CD8-positive, alpha-beta memory T cell (primary cell): ENCODE results near the gene PYDC1. TPM values are rescaled to one million over a fixed set of nuclear protein-coding genes. Genes with fewer than 3 reads are reported as not detected.
"Not testable (repeated sequence)": the region's sequence is repeated elsewhere in the genome, so short reads cannot be mapped to it uniquely, and the experiment has no call there.

Source experiments
- CTCF ChIA-PET: fragments of 350-600 bp; sonication (Branson Sonifier 250); formaldehyde crosslinking; loops from one replicate; lab custom pipeline; 2021; ENCODE audit warnings: antibody characterized with exemption; lab: Charles Lee
- POLR2A ChIA-PET: fragments of 350-600 bp; sonication (Branson Sonifier 250); formaldehyde crosslinking; loops from one replicate; lab custom pipeline; 2021; ENCODE audit warnings: antibody characterized with exemption; lab: Charles Lee
- DNase-seq, 5 donors: peaks; one replicate each; pipeline versions ENCODE4 v3.0.0 to v3.0.0-alpha.2; 2020 to 2022; ENCODE audit warnings: mixed read lengths in 1 of 5
- H3K27ac ChIP-seq: one replicate; pipeline ENCODE4 v1.7.0; 2013; ENCODE audit warnings: low read depth, mild to moderate bottlenecking, low read length, moderate library complexity
- H3K27me3 ChIP-seq: 2 replicates; pipeline ENCODE4 v1.7.0; 2013; ENCODE audit warnings: low read length, mild to moderate bottlenecking; ENCODE audit not compliant: insufficient read depth, poor library complexity, severe bottlenecking
- H3K36me3 ChIP-seq: 2 replicates; pipeline ENCODE4 v1.7.0; 2013; ENCODE audit warnings: mild to moderate bottlenecking, low read length, moderate library complexity; ENCODE audit not compliant: insufficient read depth
- H3K4me1 ChIP-seq: 2 replicates; pipeline ENCODE4 v1.7.0; 2013; ENCODE audit warnings: mild to moderate bottlenecking, low read length, moderate library complexity; ENCODE audit not compliant: insufficient read depth
- H3K4me3 ChIP-seq: 2 replicates; pipeline ENCODE4 v1.7.0; 2013; ENCODE audit warnings: mild to moderate bottlenecking, low read length
- H3K9me3 ChIP-seq: 2 replicates; pipeline ENCODE4 v1.7.0; 2013; ENCODE audit warnings: mild to moderate bottlenecking, low read length
- H3K27ac Mint-ChIP-seq, 8 donors: one replicate each; pipeline ENCODE4 v1.8.0; 2020 to 2021; ENCODE audit warnings: mixed read lengths in 8 of 8, mild to moderate bottlenecking in 6 of 8, inconsistent platforms in 3 of 8, moderate library complexity in 3 of 8
- H3K27me3 Mint-ChIP-seq, 2 donors: one replicate each; pipeline ENCODE4 v1.8.0; 2020 to 2021; ENCODE audit warnings: mixed read lengths in 2 of 2, mild to moderate bottlenecking in 1 of 2, moderate library complexity in 1 of 2
- H3K36me3 Mint-ChIP-seq, 3 donors: one replicate each; pipeline ENCODE4 v1.8.0; 2020 to 2021; ENCODE audit warnings: mixed read lengths in 3 of 3, inconsistent platforms in 1 of 3, mild to moderate bottlenecking in 1 of 3
- H3K4me1 Mint-ChIP-seq, 3 donors: one replicate each; pipeline ENCODE4 v1.8.0; 2020 to 2021; ENCODE audit warnings: mixed read lengths in 3 of 3, inconsistent platforms in 1 of 3, mild to moderate bottlenecking in 1 of 3
- H3K4me3 Mint-ChIP-seq, 7 donors: one replicate each; pipeline ENCODE4 v1.8.0; 2020 to 2021; ENCODE audit warnings: mixed read lengths in 7 of 7, mild to moderate bottlenecking in 6 of 7, moderate library complexity in 4 of 7, inconsistent platforms in 2 of 7
- H3K9me3 Mint-ChIP-seq, 5 donors: one replicate each; pipeline ENCODE4 v1.8.0; 2020 to 2022; ENCODE audit warnings: mixed read lengths in 5 of 5, mild to moderate bottlenecking in 3 of 5, moderate library complexity in 2 of 5, inconsistent platforms in 1 of 5
- polyA plus RNA-seq: library from polyadenylated mRNA; unstranded; fragments of 300-500 nt; fragmentation: Illumina TruSeq; gene quantifications from one replicate; pipeline ENCODE4 v1.2.3, GENCODE V29; 2021
- total RNA-seq, 2 experiments: library from RNA; stranded (reverse); gene quantifications; one replicate each; pipeline ENCODE4 v1.2.3, GENCODE V29; 2021

The PYDC1 gene
- total and polyA plus RNA-seq, 3 experiments from 2014 or later: not detected

- POLR2A ChIA-PET: interaction anchor here (0.9 kb wide), 1 partner anchor 10 kb away, joined by 4 read pairs; no protein-coding TSS in a partner anchor
- H3K9me3 ChIP-seq: no peaks in the 10 kb centered on the region
- no peaks in the 10 kb centered on the region for H3K9me3 Mint-ChIP-seq
- H3K27ac Mint-ChIP-seq: peak overlapping the region in 4 of 8 donors; percentile 63 to 86 (median 70)
- no peak overlapping the region for H3K4me3 ChIP-seq
- peaks cover 0 to 8% (median 0%) of the 10 kb centered on the region in 3 donors for H3K36me3 Mint-ChIP-seq
- DNase-seq: no peak
- H3K36me3 ChIP-seq: no peaks in the 10 kb centered on the region
- peaks cover 23 to 34% (median 25%) of the 10 kb centered on the region in 3 donors for H3K4me1 Mint-ChIP-seq
- peaks cover 28% of the 10 kb centered on the region for H3K4me1 ChIP-seq
- no peaks in the 10 kb centered on the region for H3K27me3 Mint-ChIP-seq
- peak overlapping the region in 5 of 7 donors; percentile 25 to 82 (median 44) for H3K4me3 Mint-ChIP-seq
- CTCF ChIA-PET: no interaction called here
- H3K27ac ChIP-seq: no peak overlapping the region
- H3K27me3 ChIP-seq: no peaks in the 10 kb centered on the region
Measured at GRCh38 chr16:31204871-31205666, 11.9 kb downstream of the PYDC1 start.

GRCh38 chr16:31202414-31203375 is 14.2 kb downstream of the PYDC1 start, which contains the start of gene PYCARD:
PYCARD (minus strand) TSS chr16:31202760; CDS start chr16:31202690, 70 bp downstream.
- Mint-ChIP-seq H3K27me3 (no peaks in the 10 kb centered on the region), H3K27ac (peak within 1 kb of the TSS; percentile 65 to 96 (median 82)), H3K4me3 (peak within 1 kb of the TSS; percentile 80 to 96 (median 89)), H3K9me3 (no peaks in the 10 kb centered on the region), H3K4me1 (peaks cover 41 to 57% (median 47%) of the 10 kb centered on the region in 3 donors), H3K36me3 (peaks cover 0 to 30% (median 2%) of the 10 kb centered on the region in 3 donors)
- peak; percentile 17 to 53 (median 31) for DNase-seq
- Histone ChIP-seq H3K27me3 (no peaks in the 10 kb centered on the region), H3K27ac (peak within 1 kb of the TSS; percentile 61), H3K4me3 (peak within 1 kb of the TSS; percentile 83), H3K36me3 (no peaks in the 10 kb centered on the region), H3K9me3 (no peaks in the 10 kb centered on the region), H3K4me1 (peaks cover 40% of the 10 kb centered on the region)
- ChIA-PET CTCF (interaction anchor here (0.7 to 3.6 kb wide), 7 partner anchors 13 to 240 kb away, joined by 3 to 11 read pairs (median 3); partner anchors contain the start of genes PYDC1 and ZNF843), POLR2A (interaction anchor here (0.7 to 3.5 kb wide), 9 partner anchors 10 to 130 kb away, joined by 3 to 40 read pairs (median 6); partner anchors contain the start of genes FUS, TRIM72, ZNF646 and ZNF668)

- Histone ChIP-seq H3K36me3 (no peaks in the 10 kb centered on the region), H3K4me1 (peaks cover 40% of the 10 kb centered on the region), H3K27me3 (no peaks in the 10 kb centered on the region), H3K4me3 (peak overlapping the region; percentile 83), H3K27ac (peak overlapping the region; percentile 61), H3K9me3 (no peaks in the 10 kb centered on the region)
- peak overlapping the region; percentile 80 to 96 (median 89) for H3K4me3 Mint-ChIP-seq
- peak; percentile 20 to 63 (median 51) for DNase-seq
- H3K27me3 Mint-ChIP-seq: no peaks in the 10 kb centered on the region
- H3K9me3 Mint-ChIP-seq: no peaks in the 10 kb centered on the region
- POLR2A ChIA-PET: interaction anchor here (0.7 to 3.5 kb wide), 12 partner anchors 9 to 129 kb away, joined by 3 to 40 read pairs (median 6); partner anchors contain the start of genes FUS, KAT8, PYDC1 and TRIM72
- peaks cover 42 to 61% (median 47%) of the 10 kb centered on the region in 3 donors for H3K4me1 Mint-ChIP-seq
- peaks cover 0 to 33% (median 2%) of the 10 kb centered on the region in 3 donors for H3K36me3 Mint-ChIP-seq
- CTCF ChIA-PET: interaction anchor here (0.8 to 3.6 kb wide), 8 partner anchors 14 to 241 kb away, joined by 3 to 11 read pairs (median 3); partner anchors contain the start of genes PYDC1, ZNF646, ZNF668 and ZNF843
- H3K27ac Mint-ChIP-seq: peak overlapping the region; percentile 35 to 96 (median 84)
Measured at GRCh38 chr16:31201582-31202413, 15.1 kb downstream of the PYDC1 start.

GRCh38 chr16:31200821-31201568 is 15.9 kb downstream of the PYDC1 start:
- peak overlapping the region; percentile 83 for H3K4me3 ChIP-seq
- H3K36me3 ChIP-seq: no peaks in the 10 kb centered on the region
- peaks cover 0 to 39% (median 2%) of the 10 kb centered on the region in 3 donors for H3K36me3 Mint-ChIP-seq
- no peaks in the 10 kb centered on the region for H3K9me3 ChIP-seq
- peaks cover 40% of the 10 kb centered on the region for H3K4me1 ChIP-seq
- peak overlapping the region; percentile 35 to 96 (median 84) for H3K27ac Mint-ChIP-seq
- CTCF ChIA-PET: interaction anchor here (1.0 to 3.6 kb wide), 5 partner anchors 15 to 242 kb away, joined by 3 to 11 read pairs (median 3); partner anchors contain the start of genes PYDC1, ZNF646 and ZNF668
- H3K4me3 Mint-ChIP-seq: peak overlapping the region; percentile 80 to 96 (median 89)
- H3K27ac ChIP-seq: no peak overlapping the region
- H3K27me3 ChIP-seq: no peaks in the 10 kb centered on the region
- peaks cover 42 to 66% (median 53%) of the 10 kb centered on the region in 3 donors for H3K4me1 Mint-ChIP-seq
- no peaks in the 10 kb centered on the region for H3K27me3 Mint-ChIP-seq
- H3K9me3 Mint-ChIP-seq: no peaks in the 10 kb centered on the region
- DNase-seq: peak in 4 of 5 donors; percentile 34 to 68 (median 50)
- POLR2A ChIA-PET: interaction anchor here (1.3 to 3.5 kb wide), 9 partner anchors 8 to 127 kb away, joined by 3 to 40 read pairs (median 6); partner anchors contain the start of genes FUS, KAT8, PYDC1 and TRIM72

GRCh38 chr16:31200111-31200510 is 16.8 kb downstream of the PYDC1 start:
- H3K9me3 Mint-ChIP-seq, H3K27me3 ChIP-seq, DNase-seq, H3K36me3 ChIP-seq, H3K4me3 ChIP-seq, H3K9me3 ChIP-seq, H3K27ac ChIP-seq, H3K27me3 Mint-ChIP-seq: not testable (repeated sequence)
- Mint-ChIP-seq H3K36me3 (peaks cover 0 to 47% (median 2%) of the 10 kb centered on the region in 3 donors), H3K27ac (peak overlapping the region in 5 of 8 donors; percentile 35 to 85 (median 40)), H3K4me1 (peaks cover 43 to 69% (median 55%) of the 10 kb centered on the region in 3 donors), H3K4me3 (peak overlapping the region in 5 of 7 donors; percentile 16 to 80 (median 29))
- CTCF ChIA-PET: interaction anchor here (1.0 to 3.6 kb wide), 4 partner anchors 16 to 243 kb away, joined by 3 to 11 read pairs (median 4); partner anchors contain the start of gene PYDC1
- POLR2A ChIA-PET: interaction anchor here (1.3 to 3.5 kb wide), 5 partner anchors 15 to 83 kb away, joined by 3 to 40 read pairs (median 4); partner anchors contain the start of genes FUS, KAT8 and PYDC1
- peaks cover 40% of the 10 kb centered on the region for H3K4me1 ChIP-seq

- H3K4me3 ChIP-seq: no peak overlapping the region
- H3K4me1 ChIP-seq: peaks cover 40% of the 10 kb centered on the region
- Mint-ChIP-seq H3K9me3 (no peaks in the 10 kb centered on the region), H3K4me3 (peak overlapping the region; percentile 8 to 80 (median 29)), H3K27ac (peak overlapping the region in 7 of 8 donors; percentile 35 to 85 (median 43)), H3K4me1 (peaks cover 42 to 75% (median 61%) of the 10 kb centered on the region in 3 donors), H3K36me3 (peaks cover 2 to 53% (median 4%) of the 10 kb centered on the region in 3 donors), H3K27me3 (no peaks in the 10 kb centered on the region)
- H3K27ac ChIP-seq: no peak overlapping the region
- ChIA-PET POLR2A (interaction anchor here (3.5 kb wide), 2 partner anchors 15 to 19 kb away, joined by 28 to 40 read pairs; partner anchors contain the start of gene FUS), CTCF (interaction anchor here (1.0 to 3.6 kb wide), 4 partner anchors 17 to 244 kb away, joined by 3 to 11 read pairs (median 3); partner anchors contain the start of gene PYDC1)
- DNase-seq: no peak
- no peaks in the 10 kb centered on the region for H3K27me3 ChIP-seq
- peaks cover 4% of the 10 kb centered on the region for H3K36me3 ChIP-seq
- H3K9me3 ChIP-seq: no peaks in the 10 kb centered on the region
Measured at GRCh38 chr16:31199430-31200041, 17.4 kb downstream of the PYDC1 start.
